A549 treated with RU486 at 1 μM for 4 hours (cell line): Measurements from ENCODE around the gene KCNQ2. TPM values are rescaled to one million over a fixed set of nuclear protein-coding genes. Genes with fewer than 3 reads are reported as not detected.

Source experiments
- total RNA-seq: library from RNA; stranded (reverse); fragments of 200-300 nt; extraction: Qiagen RNA extraction; gene quantifications from 5 replicates; pipeline ENCODE4 v1.2.3, GENCODE V29; 2022; ENCODE audit warnings: low read depth

The KCNQ2 gene
- 0.49 to 1.3 TPM (median 0.60 TPM) in 5 replicates for total RNA-seq

DNA sequence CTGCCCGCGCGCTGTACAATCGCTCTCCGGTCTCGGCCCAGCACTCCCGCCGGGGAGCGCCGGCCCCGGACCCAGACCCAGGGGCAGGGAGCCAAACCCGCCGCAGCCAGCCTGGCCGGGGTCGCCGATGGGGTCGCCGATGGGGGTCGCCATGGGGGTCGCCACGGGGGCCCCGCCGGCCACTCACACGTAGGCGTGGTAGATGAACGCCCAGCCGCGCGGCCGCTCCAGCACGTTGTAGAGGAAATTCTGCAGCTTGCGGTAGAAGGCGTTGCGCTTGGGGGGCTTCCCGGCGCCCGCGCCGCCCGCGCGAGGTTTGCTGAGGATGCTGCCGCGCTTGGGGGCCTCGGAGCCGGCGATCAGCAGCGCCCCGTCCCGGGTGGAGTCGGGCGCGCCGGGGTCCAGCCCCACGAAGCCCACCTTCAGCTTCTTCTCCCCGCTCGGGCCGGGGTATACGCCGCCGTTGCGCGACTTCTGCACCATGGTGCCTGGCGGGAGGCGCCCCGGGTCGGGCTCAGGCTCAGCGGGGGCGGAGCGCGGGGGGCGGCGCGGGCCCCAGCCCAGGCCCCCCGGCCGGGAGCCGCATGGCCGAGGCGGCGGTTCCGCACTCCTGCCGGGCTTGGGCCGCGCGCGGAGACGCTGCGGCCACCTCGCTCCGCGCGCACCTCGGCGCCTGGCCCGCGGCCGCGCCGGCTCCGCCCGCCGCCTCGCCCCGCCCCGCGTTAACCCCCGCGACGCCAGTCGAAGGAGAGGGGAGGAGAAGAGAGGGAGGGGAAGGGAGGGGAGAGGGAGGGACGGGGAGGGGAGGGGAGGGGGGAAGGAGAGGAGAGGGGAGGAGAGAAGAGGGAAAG lies at the start of gene KCNQ2:
Gene KCNQ2 (minus strand): TSS at position 675 of the 851 bp plus-strand sequence. CDS start 192 bp downstream, at position 483.

DNA sequence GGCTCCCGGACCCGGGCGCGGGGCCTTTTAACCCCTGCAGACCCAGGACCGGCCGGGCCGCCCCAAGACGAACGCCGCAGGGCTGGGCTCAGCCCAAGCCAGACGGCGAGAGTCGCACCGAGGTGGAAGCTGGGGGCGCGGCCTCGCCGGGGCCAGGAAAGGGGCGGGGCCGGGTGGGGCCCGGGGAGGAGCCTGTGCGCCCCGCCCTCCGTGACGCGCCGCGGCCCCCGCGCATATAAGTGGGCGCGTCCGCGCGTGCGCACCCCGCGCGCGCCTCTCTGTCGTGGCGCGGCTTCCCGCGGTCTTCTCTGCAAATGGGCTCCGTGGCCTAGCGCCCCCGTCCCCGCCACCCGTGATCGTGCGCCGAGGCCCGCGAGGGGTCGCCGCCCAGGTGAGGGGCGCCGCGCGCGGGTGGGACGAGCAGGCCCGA lies 48.1 kb upstream of the KCNQ2 start, which contains the start of gene PPDPF:
Gene PPDPF (plus strand): TSS at position 262 of the 430 bp plus-strand sequence. CDS start 544 bp downstream, outside the sequence.

DNA sequence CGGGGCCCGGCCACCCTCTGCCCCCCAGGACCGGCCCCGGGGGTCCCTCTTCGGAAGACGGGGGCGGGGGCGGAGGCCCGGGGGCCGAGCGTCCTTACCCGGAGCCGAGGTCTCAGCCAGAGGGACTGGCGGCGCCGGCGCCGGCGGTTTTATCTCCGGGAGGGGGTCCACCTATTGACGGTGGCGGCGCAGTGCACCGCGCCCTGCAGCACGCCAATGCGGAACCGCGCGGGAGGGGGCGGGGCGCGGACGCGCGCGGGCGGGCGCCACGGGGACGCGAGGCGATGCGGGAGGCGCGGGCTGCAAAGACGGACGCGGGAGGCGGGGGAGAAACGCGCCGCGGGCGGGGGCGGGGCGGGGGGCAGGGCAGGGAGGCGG lies 26.5 kb upstream of the KCNQ2 start, which contains the start of gene EEF1A2:
Gene EEF1A2 (minus strand): TSS at position 124 of the 378 bp plus-strand sequence. CDS start 1,320 bp downstream, outside the sequence.

DNA sequence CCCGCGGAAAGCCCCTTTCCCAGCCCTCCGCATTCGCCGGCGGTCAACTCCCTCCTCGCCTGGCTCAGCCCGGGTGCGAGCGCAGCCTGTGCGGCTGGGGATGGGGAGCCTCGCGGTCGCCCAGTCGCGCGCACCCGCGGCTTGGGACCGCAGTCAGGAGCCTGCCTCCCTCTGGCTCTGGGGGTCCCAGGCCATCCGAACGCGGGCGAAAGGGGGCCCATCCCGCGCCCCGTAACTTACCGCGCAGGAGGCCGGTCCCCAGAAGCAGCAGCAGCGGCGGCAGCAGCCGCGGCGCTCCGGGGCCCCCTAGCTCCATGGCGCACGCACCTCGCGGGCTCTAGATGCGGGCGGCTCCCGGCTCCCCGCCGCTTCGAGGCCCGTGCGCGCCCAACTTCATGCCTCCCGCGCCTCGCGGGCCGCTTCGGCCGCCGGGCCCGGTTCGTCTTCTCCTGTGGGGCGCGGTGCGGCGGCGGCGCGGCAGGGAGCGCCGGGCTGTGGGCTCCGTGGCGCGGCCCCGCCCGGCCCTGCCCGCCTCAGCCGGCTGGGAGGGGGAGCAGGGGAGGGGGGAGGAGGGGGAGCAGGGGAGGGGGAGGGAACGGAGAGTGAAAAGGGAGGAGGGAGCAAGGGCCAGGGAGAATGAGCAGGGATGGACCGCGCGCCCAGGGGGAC lies 111.5 kb downstream of the KCNQ2 start, which contains the start of gene CHRNA4:
Gene CHRNA4 (minus strand): TSS at position 500 of the 669 bp plus-strand sequence. CDS start 184 bp downstream, at position 316.

Other genes starting within 250 kb of the KCNQ2 start
- gene BIRC7, start 236.8 kb downstream of the KCNQ2 start, total RNA-seq: 2.3 to 3.7 TPM (median 3.4 TPM) in 5 replicates
- gene NKAIN4, start 218.2 kb downstream of the KCNQ2 start, total RNA-seq: 5.9 to 9.6 TPM (median 6.4 TPM) in 5 replicates
- gene ARFGAP1, start 199.8 kb downstream of the KCNQ2 start, total RNA-seq: 57.3 to 98.5 TPM (median 82.3 TPM) in 5 replicates
- 0.69 to 1.8 TPM (median 0.79 TPM) in 5 replicates for gene COL20A1, start 179.5 kb downstream of the KCNQ2 start, total RNA-seq
- 0.15 to 0.37 TPM (median 0.22 TPM) in 5 replicates for gene CHRNA4, start 111.3 kb downstream of the KCNQ2 start, total RNA-seq
- gene EEF1A2, start 26.4 kb upstream of the KCNQ2 start, total RNA-seq: 134 to 157 TPM (median 155 TPM) in 5 replicates
- 281 to 345 TPM (median 335 TPM) in 5 replicates for gene PPDPF, start 48.1 kb upstream of the KCNQ2 start, total RNA-seq
- gene PTK6, start 64.7 kb upstream of the KCNQ2 start, total RNA-seq: 1.8 to 3.3 TPM (median 2.4 TPM) in 5 replicates
- not detected in 5 replicates for gene SRMS, start 75.1 kb upstream of the KCNQ2 start, total RNA-seq
- gene FNDC11, start 81.5 kb upstream of the KCNQ2 start, total RNA-seq: 0.18 to 0.29 TPM (median 0.22 TPM) in 4 of 5 replicates, not detected in the other
- 6.6 to 10.8 TPM (median 9.3 TPM) in 5 replicates for gene HELZ2, start 101.6 kb upstream of the KCNQ2 start, total RNA-seq
- gene GMEB2, start 154.4 kb upstream of the KCNQ2 start, total RNA-seq: 8.0 to 10.7 TPM (median 9.8 TPM) in 5 replicates
- 6.7 to 10.3 TPM (median 9.8 TPM) in 5 replicates for gene STMN3, start 180.8 kb upstream of the KCNQ2 start, total RNA-seq
- gene RTEL1, start 185.7 kb upstream of the KCNQ2 start, total RNA-seq: 3.7 to 7.4 TPM (median 5.8 TPM) in 5 replicates
- 0.46 to 1.2 TPM (median 0.60 TPM) in 5 replicates for gene TNFRSF6B, start 224.0 kb upstream of the KCNQ2 start, total RNA-seq
- gene ARFRP1, start 235.3 kb upstream of the KCNQ2 start, total RNA-seq: 26.6 to 39.0 TPM (median 32.9 TPM) in 5 replicates
- 18.7 to 27.3 TPM (median 26.3 TPM) in 5 replicates for gene ZGPAT, start 235.4 kb upstream of the KCNQ2 start, total RNA-seq